Activated CD8-positive, alpha-beta memory T cell treated with anti-CD3 and anti-CD28 coated beads, Interleukin-2, amount 10 ng/mL, durations not matched to agents 7 days and 5 days (primary cell): ENCODE data around the gene DNAJC12. TPM values are rescaled to one million over a fixed set of nuclear protein-coding genes. Genes with fewer than 3 reads are reported as not detected.
"Not testable (repeated sequence)": the region's sequence is repeated elsewhere in the genome, so short reads cannot be mapped to it uniquely, and the experiment has no call there.

Experiments used
- ATAC-seq: fragments of 150-1000 bp; cut with Tn5 transposase; one replicate; pipeline ENCODE4 v1.10.0; 2021; ENCODE audit warnings: moderate library complexity
- CTCF ChIA-PET: fragments of 350-600 bp; sonication (Branson Sonifier 250); formaldehyde crosslinking; loops from one replicate; lab custom pipeline; 2021; ENCODE audit warnings: antibody characterized with exemption; lab: Charles Lee
- DNase-seq: peaks from one replicate; pipeline ENCODE4 v3.0.0-alpha.2; 2020
- H3K27ac Mint-ChIP-seq: one replicate; pipeline ENCODE4 v1.8.0; 2021; ENCODE audit warnings: mild to moderate bottlenecking, mixed read lengths
- H3K27me3 Mint-ChIP-seq: one replicate; pipeline ENCODE4 v1.8.0; 2021; ENCODE audit warnings: mixed read lengths
- H3K36me3 Mint-ChIP-seq: one replicate; pipeline ENCODE4 v1.8.0; 2021; ENCODE audit warnings: mild to moderate bottlenecking, mixed read lengths
- H3K4me1 Mint-ChIP-seq: one replicate; pipeline ENCODE4 v1.8.0; 2021; ENCODE audit warnings: mixed read lengths
- H3K4me3 Mint-ChIP-seq: one replicate; pipeline ENCODE4 v1.8.0; 2021; ENCODE audit warnings: mild to moderate bottlenecking, moderate library complexity, mixed read lengths
- H3K9me3 Mint-ChIP-seq: one replicate; pipeline ENCODE4 v1.8.0; 2022; ENCODE audit warnings: low read depth, mixed read lengths
- total RNA-seq, 2 experiments: library from RNA; stranded (reverse); gene quantifications; one replicate each; pipeline ENCODE4 v1.2.3, GENCODE V29; 2021

DNAJC12 gene
- total RNA-seq, 2 experiments from 2014 or later = 8.8 to 40.8 TPM

DNA sequence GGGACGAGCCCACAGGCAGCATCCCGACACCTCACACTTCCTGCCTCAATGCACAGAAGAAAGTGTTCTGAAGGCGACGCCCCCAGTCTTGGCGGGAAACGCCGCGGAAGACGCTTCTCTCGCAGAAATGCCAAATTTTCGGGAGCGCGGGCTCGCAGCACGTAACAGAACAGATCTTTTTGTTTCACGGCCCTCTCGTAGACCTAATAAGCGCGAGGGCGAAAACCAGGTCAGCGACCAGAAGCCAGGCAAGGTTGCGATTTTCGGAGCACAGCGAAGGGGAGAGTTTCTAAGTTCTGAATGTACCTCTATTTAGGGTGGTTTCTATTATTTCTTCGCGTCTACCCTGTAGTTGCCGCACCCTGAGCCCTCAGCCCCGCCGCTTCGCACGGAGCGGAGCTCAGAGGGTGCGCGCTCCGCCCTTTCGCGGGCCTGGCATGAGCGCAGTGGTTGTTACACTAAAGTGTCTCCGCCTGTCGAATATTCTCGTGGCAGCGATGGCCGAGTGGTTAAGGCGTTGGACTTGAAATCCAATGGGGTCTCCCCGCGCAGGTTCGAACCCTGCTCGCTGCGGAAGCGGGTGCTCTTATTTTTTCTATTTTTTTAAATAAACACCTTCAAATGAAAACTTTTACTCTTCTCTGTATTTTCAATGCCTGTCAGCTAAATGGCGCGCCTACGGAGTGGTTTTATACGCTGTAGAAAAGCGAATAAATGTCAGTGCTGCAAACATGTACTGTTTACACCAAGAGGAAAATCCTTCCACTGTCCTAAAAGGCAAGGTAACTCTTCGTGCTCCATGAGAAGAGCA, 73.8 kb downstream of the DNAJC12 start:
- Mint-ChIP-seq H3K4me1 (peaks cover 21% of the 10 kb centered on the region), H3K27me3 (peaks cover 3% of the 10 kb centered on the region), H3K27ac (peak overlapping the region; percentile 98), H3K36me3 (peaks cover 5% of the 10 kb centered on the region), H3K9me3 (no peaks in the 10 kb centered on the region), H3K4me3 (peak overlapping the region; percentile 92)
- CTCF ChIA-PET = interaction anchor here (0.8 to 1.9 kb wide), 7 partner anchors 9 to 91 kb away, joined by 3 to 18 read pairs (median 4); no protein-coding TSS in a partner anchor
- ATAC-seq (peak; percentile 85), DNase-seq (peak; percentile 97)

- Mint-ChIP-seq H3K4me1 (peaks cover 21% of the 10 kb centered on the region), H3K9me3 (no peaks in the 10 kb centered on the region), H3K27ac (peak overlapping the region; percentile 98), H3K4me3 (peak overlapping the region; percentile 92), H3K27me3 (peaks cover 9% of the 10 kb centered on the region), H3K36me3 (peaks cover 5% of the 10 kb centered on the region)
- CTCF ChIA-PET = interaction anchor here (0.8 to 2.0 kb wide), 8 partner anchors 10 to 92 kb away, joined by 3 to 18 read pairs (median 4); no protein-coding TSS in a partner anchor
- peak; percentile 86 for DNase-seq
- peak; percentile 41 for ATAC-seq
These were observed 74.4 kb downstream of the DNAJC12 start for GRCh38 chr10:67763499-67764011.

- CTCF ChIA-PET = interaction anchor here (0.8 to 2.0 kb wide), 3 partner anchors 11 to 26 kb away, joined by 3 to 8 read pairs (median 4); no protein-coding TSS in a partner anchor
- not testable (repeated sequence) for DNase-seq, H3K27ac Mint-ChIP-seq, H3K36me3 Mint-ChIP-seq, H3K9me3 Mint-ChIP-seq, H3K27me3 Mint-ChIP-seq, H3K4me3 Mint-ChIP-seq, ATAC-seq
- peaks cover 20% of the 10 kb centered on the region for H3K4me1 Mint-ChIP-seq
These were observed 75.4 kb downstream of the DNAJC12 start for GRCh38 chr10:67762567-67762966.

GRCh38 chr10:67760272-67760671, 77.7 kb downstream of the DNAJC12 start:
- no peak for DNase-seq
- peaks cover 15% of the 10 kb centered on the region for H3K4me1 Mint-ChIP-seq
- H3K4me3 Mint-ChIP-seq = no peak overlapping the region
- peaks cover 13% of the 10 kb centered on the region for H3K27me3 Mint-ChIP-seq
- H3K27ac Mint-ChIP-seq = no peak overlapping the region
- H3K9me3 Mint-ChIP-seq = no peaks in the 10 kb centered on the region
- CTCF ChIA-PET = interaction anchor here (0.8 kb wide), 1 partner anchor 63 kb away, joined by 3 read pairs; no protein-coding TSS in a partner anchor
- peaks cover 4% of the 10 kb centered on the region for H3K36me3 Mint-ChIP-seq
- no peak for ATAC-seq

Other genes starting within 250 kb of the DNAJC12 start
- under 1 TPM in 1 of 2 experiments, not detected in 1; 0.61 TPM for gene CTNNA3, start 142.0 kb downstream of the DNAJC12 start, total RNA-seq
- gene SIRT1, start 46.5 kb upstream of the DNAJC12 start, total RNA-seq = 10 to 100 TPM; 20.7 to 23.4 TPM
- 10 to 100 TPM; 56.5 to 59.1 TPM for gene HERC4, start 237.1 kb upstream of the DNAJC12 start, total RNA-seq